OCI-LY7 (cell line): ENCODE measurements around the gene REEP5. TPM values are rescaled to one million over a fixed set of nuclear protein-coding genes. Genes with fewer than 3 reads are reported as not detected.

Experiments
- BruUV-seq: library from RNA; stranded (reverse); fragments of 400-500 nt; replicated peaks from 2 replicates; lab custom pipeline; 2021; lab: Mats Ljungman, UMichigan
- CTCF ChIA-PET: fragments of 300-600 bp; sonication (Branson Sonifier 250); formaldehyde crosslinking; loops from one replicate; lab custom pipeline; 2022; ENCODE audit warnings: antibody characterized with exemption; ENCODE audit not compliant: unreplicated experiment; lab: Charles Lee
- POLR2A ChIA-PET: fragments of 300-600 bp; sonication (Branson Sonifier 250); formaldehyde crosslinking; loops from one replicate; lab custom pipeline; 2022; ENCODE audit warnings: antibody characterized with exemption; lab: Charles Lee
- DNase-seq: peaks from one replicate; pipeline ENCODE4 v3.0.0-alpha.2; 2015; ENCODE audit warnings: low spot score
- H2AFZ ChIP-seq: fragments of 200-600 bp; sonication (generic), shearing (Covaris generic); 2 replicates; pipeline ENCODE4 v1.6.1; 2014; ENCODE audit warnings: mild to moderate bottlenecking, antibody characterized with exemption, low read length, moderate library complexity
- H3K27ac ChIP-seq: fragments of 200-600 bp; sonication (generic); 2 replicates; pipeline ENCODE4 v1.5.1; 2014; ENCODE audit warnings: mixed run types, low read depth, mild to moderate bottlenecking, moderate library complexity, low read length, inconsistent platforms; ENCODE audit not compliant: poor library complexity, severe bottlenecking
- H3K36me3 ChIP-seq: fragments of 200-600 bp; sonication (generic); 2 replicates; pipeline ENCODE4 v1.6.1; 2014; ENCODE audit warnings: mild to moderate bottlenecking, antibody characterized with exemption, low read length, moderate library complexity, mixed read lengths; ENCODE audit not compliant: insufficient read depth
- H3K4me1 ChIP-seq: fragments of 200-600 bp; sonication (generic); 2 replicates; pipeline ENCODE4 v1.5.1; 2014; ENCODE audit warnings: mild to moderate bottlenecking, low read length; ENCODE audit not compliant: insufficient read depth, poor library complexity, severe bottlenecking
- H3K4me2 ChIP-seq: fragments of 200-600 bp; sonication (generic); 2 replicates; pipeline ENCODE4 v1.6.1; 2014; ENCODE audit warnings: mild to moderate bottlenecking, low read length
- H3K4me3 ChIP-seq: fragments of 200-600 bp; sonication (generic); 2 replicates; pipeline ENCODE4 v1.5.1; 2014; ENCODE audit warnings: mild to moderate bottlenecking, low read depth, low read length; ENCODE audit not compliant: poor library complexity, severe bottlenecking
- H3K79me2 ChIP-seq: fragments of 200-600 bp; sonication (generic); 2 replicates; pipeline ENCODE4 v1.6.1; 2016; ENCODE audit warnings: low read depth, mild to moderate bottlenecking, low read length, moderate library complexity, mixed read lengths; ENCODE audit not compliant: insufficient read depth
- H3K9me2 ChIP-seq: fragments of 200-600 bp; sonication (generic); 2 replicates; pipeline ENCODE4 v1.6.1; 2016; ENCODE audit warnings: mild to moderate bottlenecking, low read length, mixed read lengths; ENCODE audit not compliant: insufficient read depth
- H3K9me3 ChIP-seq: fragments of 200-600 bp; sonication (generic); 2 replicates; pipeline ENCODE4 v1.6.1; 2014; ENCODE audit warnings: mild to moderate bottlenecking, mixed run types, low read length, mixed read lengths
- H4K20me1 ChIP-seq: fragments of 200-600 bp; sonication (generic); 2 replicates; pipeline ENCODE4 v1.6.1; 2014; ENCODE audit warnings: mild to moderate bottlenecking, antibody characterized with exemption, low read length, moderate library complexity, mixed read lengths; ENCODE audit not compliant: insufficient read depth
- EZH2phosphoT487 ChIP-seq: fragments of 200-600 bp; sonication (generic); IDR thresholded peaks from 2 replicates; pipeline ENCODE4 v1.6.1; 2018; ENCODE audit warnings: low read depth, borderline replicate concordance, mild to moderate bottlenecking, mixed run types, antibody characterized with exemption, low read length, moderate library complexity, mixed read lengths
- intact Hi-C: fragments of 100-400 bp; cut with micrococcal nuclease; formaldehyde crosslinking; loops from one replicate; pipeline ENCODE4 v1.10.0; 2022; ENCODE audit not compliant: unreplicated experiment
- total RNA-seq, 2 experiments: library from RNA; depleted of rRNA in 1 of 2; stranded (reverse); fragments of >200 nt in 1 of 2; shearing (Covaris generic) in 1 of 2; gene quantifications; 2 replicates each; pipeline ENCODE4 v1.2.3, GENCODE V29; 2014 to 2022
- TF ChIP-seq, protein P1 (sequence below): fragments of 200-600 bp; sonication (generic); conservative IDR thresholded peaks from 2 replicates; pipeline ENCODE4 v1.5.1; 2014; ENCODE audit warnings: mild to moderate bottlenecking, antibody characterized with exemption, low read length, moderate library complexity, mixed read lengths

REEP5 gene
- total RNA-seq, 2 experiments from 2014 or later, result 25.5 to 32.0 TPM

- H3K4me1 ChIP-seq, result no peaks in the 10 kb centered on the region
- peaks cover 81% of the 10 kb centered on the region for H3K36me3 ChIP-seq
- no peak overlapping the region for H3K27ac ChIP-seq
- POLR2A ChIA-PET, result interaction anchor here (0.7 to 1.5 kb wide), 3 partner anchors 13 to 55 kb away, joined by 3 to 4 read pairs (median 4); no protein-coding TSS in a partner anchor
- no peak overlapping the region for H3K4me3 ChIP-seq
- no TSS peak for BruUV-seq
- no peaks in the 10 kb centered on the region for H4K20me1 ChIP-seq
- H3K79me2 ChIP-seq, result no peaks in the 10 kb centered on the region
- TF ChIP-seq EZH2phosphoT487, result no peak
- TF ChIP-seq, protein P1, sequence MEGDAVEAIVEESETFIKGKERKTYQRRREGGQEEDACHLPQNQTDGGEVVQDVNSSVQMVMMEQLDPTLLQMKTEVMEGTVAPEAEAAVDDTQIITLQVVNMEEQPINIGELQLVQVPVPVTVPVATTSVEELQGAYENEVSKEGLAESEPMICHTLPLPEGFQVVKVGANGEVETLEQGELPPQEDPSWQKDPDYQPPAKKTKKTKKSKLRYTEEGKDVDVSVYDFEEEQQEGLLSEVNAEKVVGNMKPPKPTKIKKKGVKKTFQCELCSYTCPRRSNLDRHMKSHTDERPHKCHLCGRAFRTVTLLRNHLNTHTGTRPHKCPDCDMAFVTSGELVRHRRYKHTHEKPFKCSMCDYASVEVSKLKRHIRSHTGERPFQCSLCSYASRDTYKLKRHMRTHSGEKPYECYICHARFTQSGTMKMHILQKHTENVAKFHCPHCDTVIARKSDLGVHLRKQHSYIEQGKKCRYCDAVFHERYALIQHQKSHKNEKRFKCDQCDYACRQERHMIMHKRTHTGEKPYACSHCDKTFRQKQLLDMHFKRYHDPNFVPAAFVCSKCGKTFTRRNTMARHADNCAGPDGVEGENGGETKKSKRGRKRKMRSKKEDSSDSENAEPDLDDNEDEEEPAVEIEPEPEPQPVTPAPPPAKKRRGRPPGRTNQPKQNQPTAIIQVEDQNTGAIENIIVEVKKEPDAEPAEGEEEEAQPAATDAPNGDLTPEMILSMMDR, result no peak
- H3K9me2 ChIP-seq, result no peaks in the 10 kb centered on the region
- no peaks in the 10 kb centered on the region for H3K9me3 ChIP-seq
- intact Hi-C loops, result no loop called here
- H3K4me2 ChIP-seq, result no peak overlapping the region
- no peak overlapping the region for H2AFZ ChIP-seq
- CTCF ChIA-PET, result no interaction called here
- no peak for DNase-seq
These were observed 11.5 kb downstream of the REEP5 start for GRCh38 chr5:112910529-112910928.

- Histone ChIP-seq H3K9me2 (no peaks in the 10 kb centered on the region), H3K9me3 (no peaks in the 10 kb centered on the region), H2AFZ (no peak overlapping the region), H3K4me1 (no peaks in the 10 kb centered on the region), H3K4me3 (no peak overlapping the region), H3K4me2 (no peak overlapping the region), H3K79me2 (peaks cover 6% of the 10 kb centered on the region; the same call in 1 of the 2 replicates), H3K36me3 (peaks cover 72% of the 10 kb centered on the region), H3K27ac (no peak overlapping the region), H4K20me1 (no peaks in the 10 kb centered on the region)
- TF ChIP-seq, protein P1, result no peak
- TF ChIP-seq EZH2phosphoT487, result no peak
- ChIA-PET POLR2A (interaction anchor here (0.9 kb wide), 1 partner anchor 10 kb away, joined by 3 read pairs; no protein-coding TSS in a partner anchor), CTCF (no interaction called here)
- no peak for DNase-seq
- intact Hi-C loops, result loop anchor here (5.0 kb wide), 1 partner anchor 47 kb away; the partner anchor contains the start of gene SRP19
- no TSS peak for BruUV-seq
These were observed 13.2 kb downstream of the REEP5 start for GRCh38 chr5:112908854-112909253.

- H3K4me2 ChIP-seq, result no peak overlapping the region
- no TSS peak for BruUV-seq
- H3K9me3 ChIP-seq, result no peaks in the 10 kb centered on the region
- no peaks in the 10 kb centered on the region for H4K20me1 ChIP-seq
- intact Hi-C loops, result loop anchor here (5.0 kb wide), 1 partner anchor 45 kb away; the partner anchor contains the start of gene SRP19
- H3K9me2 ChIP-seq, result no peaks in the 10 kb centered on the region
- POLR2A ChIA-PET, result interaction anchor here (0.7 to 4.5 kb wide), 2 partner anchors 14 to 367 kb away, joined by 3 to 20 read pairs; partner anchors contain the start of gene REEP5
- peaks cover 7% of the 10 kb centered on the region; the same call in 1 of the 2 replicates for H3K79me2 ChIP-seq
- no peak overlapping the region for H2AFZ ChIP-seq
- DNase-seq, result no peak
- CTCF ChIA-PET, result no interaction called here
- TF ChIP-seq, protein P1, result no peak
- no peak for TF ChIP-seq EZH2phosphoT487
- H3K36me3 ChIP-seq, result peaks cover 74% of the 10 kb centered on the region
- no peak overlapping the region for H3K4me3 ChIP-seq
- no peak overlapping the region for H3K27ac ChIP-seq
- H3K4me1 ChIP-seq, result no peaks in the 10 kb centered on the region
These were observed 14.8 kb downstream of the REEP5 start for GRCh38 chr5:112907166-112907631.
